Ishikawa (cell line): ENCODE results near the gene RPRD1A.

Experiments used
- CEBPB ChIP-seq: IDR thresholded peaks from 2 replicates; pipeline ENCODE4 v1.6.1; 2012
- EGR1 ChIP-seq: IDR thresholded peaks from 2 replicates; pipeline ENCODE4 v1.6.1; 2012
- EP300 ChIP-seq: IDR thresholded peaks from 2 replicates; pipeline ENCODE4 v1.6.1; 2012; ENCODE audit warnings: borderline replicate concordance
- MAX ChIP-seq: IDR thresholded peaks from 2 replicates; pipeline ENCODE4 v1.6.1; 2012
- NFIC ChIP-seq: IDR thresholded peaks from 2 replicates; pipeline ENCODE4 v1.6.1; 2012
- RAD21 ChIP-seq: IDR thresholded peaks from 2 replicates; pipeline ENCODE4 v1.6.1; 2012; ENCODE audit warnings: low read depth
- REST ChIP-seq: IDR thresholded peaks from 2 replicates; pipeline ENCODE4 v1.6.1; 2012; ENCODE audit warnings: low read depth, mild to moderate bottlenecking
- TAF1 ChIP-seq: IDR thresholded peaks from 2 replicates; pipeline ENCODE4 v1.6.1; 2012; ENCODE audit warnings: low read depth, mild to moderate bottlenecking
- TCF12 ChIP-seq: IDR thresholded peaks from 2 replicates; pipeline ENCODE4 v1.6.1; 2012; ENCODE audit warnings: low read depth
- TEAD4 ChIP-seq: IDR thresholded peaks from 2 replicates; pipeline ENCODE4 v1.6.1; 2012
- USF1 ChIP-seq: IDR thresholded peaks from 2 replicates; pipeline ENCODE4 v1.6.1; 2012
- YY1 ChIP-seq: IDR thresholded peaks from 2 replicates; pipeline ENCODE4 v1.6.1; 2012; ENCODE audit warnings: low read depth

- TF ChIP-seq MAX, result no peak
- TF ChIP-seq REST, result no peak
- no peak for TF ChIP-seq TAF1
- TF ChIP-seq EGR1, result no peak
- no peak for TF ChIP-seq USF1
- no peak for TF ChIP-seq TEAD4
- TF ChIP-seq YY1, result no peak
- TF ChIP-seq EP300, result no peak
- TF ChIP-seq RAD21, result no peak
- TF ChIP-seq TCF12, result no peak
- TF ChIP-seq NFIC, result no peak
- TF ChIP-seq CEBPB, result no peak
Observed at GRCh38 chr18:36109737-36110136, 42.4 kb upstream of the RPRD1A start.
